H1 (cell line): Measurements from ENCODE around the gene PTPA. TPM values are rescaled to one million over a fixed set of nuclear protein-coding genes. Genes with fewer than 3 reads are reported as not detected.

Experiments used
- CTCF ChIA-PET: fragments of 300-600 bp; sonication (Branson Sonifier 250); formaldehyde crosslinking; loops from one replicate; lab custom pipeline; 2021; ENCODE audit not compliant: partially characterized antibody; lab: Charles Lee
- POLR2A ChIA-PET: fragments of 300-600 bp; sonication (Branson Sonifier 250); formaldehyde crosslinking; loops from one replicate; lab custom pipeline; 2021; ENCODE audit warnings: inconsistent platforms; ENCODE audit not compliant: partially characterized antibody; lab: Charles Lee
- DNase-seq, 2 experiments: peaks; one replicate each; pipeline versions ENCODE4 v3.0.0 to v3.0.0-alpha.2; 2010 to 2022; ENCODE audit warnings: low spot score in 2 of 2, low read depth in 1 of 2, mixed read lengths in 1 of 2
- FAIRE-seq: peaks from 2 replicates; lab custom pipeline; 2011; peaks lifted over from hg19 to GRCh38; lab: Jason Lieb, UNC
- H2AFZ ChIP-seq: 2 replicates; pipeline ENCODE4 v1.8.1; 2012; ENCODE audit warnings: low read length, inconsistent platforms
- H2AK5ac ChIP-seq: 2 replicates; pipeline ENCODE4 v1.6.1; 2013; ENCODE audit warnings: low read depth, low read length
- H2BK120ac ChIP-seq: replicated peaks from 2 replicates; pipeline ENCODE3; 2013; ENCODE audit warnings: low read depth, low read length, inconsistent platforms
- H2BK12ac ChIP-seq: 2 replicates; pipeline ENCODE4 v1.6.1; 2013; ENCODE audit warnings: low read depth, low read length
- H2BK15ac ChIP-seq: 2 replicates; pipeline ENCODE4 v1.6.1; 2013; ENCODE audit warnings: low read length
- H2BK20ac ChIP-seq: 2 replicates; pipeline ENCODE4 v1.6.1; 2013; ENCODE audit warnings: low read length
- H2BK5ac ChIP-seq: 2 replicates; pipeline ENCODE4 v1.6.1; 2013; ENCODE audit warnings: low read depth, low read length
- H3K14ac ChIP-seq: 2 replicates; pipeline ENCODE4 v1.6.1; 2013; ENCODE audit warnings: inconsistent platforms; ENCODE audit not compliant: insufficient read length
- H3K18ac ChIP-seq: 2 replicates; pipeline ENCODE4 v1.6.1; 2013; ENCODE audit warnings: low read length; ENCODE audit errors: extremely low read depth
- H3K23ac ChIP-seq: 2 replicates; pipeline ENCODE4 v1.6.1; 2013; ENCODE audit warnings: inconsistent platforms; ENCODE audit not compliant: insufficient read length
- H3K23me2 ChIP-seq: 2 replicates; pipeline ENCODE4 v1.6.1; 2013; ENCODE audit warnings: low read depth, low read length
- H3K27ac ChIP-seq: 2 replicates; pipeline ENCODE4 v1.6.1; 2011; ENCODE audit warnings: low read depth, low read length, inconsistent platforms
- H3K27me3 ChIP-seq, 4 experiments: replicated peaks in 1 of 4; 1 replicate in 1 of 4; 2 replicates in 3 of 4; pipeline versions ENCODE4 v1.6.1 to v1.8.1; 2011 to 2013; ENCODE audit warnings: low read length in 3 of 4, mild to moderate bottlenecking in 3 of 4, inconsistent platforms in 2 of 4, mixed read lengths in 2 of 4, moderate library complexity in 1 of 4; ENCODE audit not compliant: control insufficient read depth in 3 of 4, insufficient read depth in 3 of 4; ENCODE audit errors: extremely low read depth in 1 of 4
- H3K36me3 ChIP-seq, 4 experiments: 2 replicates each; pipeline versions ENCODE4 v1.6.1 to v1.8.1; 2011 to 2013; ENCODE audit warnings: mild to moderate bottlenecking in 4 of 4, low read length in 3 of 4, moderate library complexity in 2 of 4, control low read depth in 1 of 4, inconsistent platforms in 1 of 4; ENCODE audit not compliant: insufficient read depth in 4 of 4, control insufficient read depth in 2 of 4
- H3K4ac ChIP-seq: replicated peaks from 2 replicates; pipeline ENCODE3; 2013; ENCODE audit warnings: low read length, low read depth, mixed read lengths, inconsistent platforms; ENCODE audit not compliant: insufficient read length
- H3K4me1 ChIP-seq, 4 experiments: replicated peaks in 1 of 4; 1 replicate in 1 of 4; 2 replicates in 3 of 4; pipeline versions ENCODE4 v1.6.1 to v1.8.1; 2011 to 2013; ENCODE audit warnings: low read length in 3 of 4, inconsistent platforms in 2 of 4, mixed read lengths in 1 of 4; ENCODE audit not compliant: insufficient read depth in 4 of 4, control insufficient read depth in 3 of 4
- H3K4me2 ChIP-seq, 2 experiments: 2 replicates each; pipeline versions ENCODE4 v1.6.1 to v1.8.1; 2011 to 2013; ENCODE audit warnings: low read depth in 2 of 2, low read length in 2 of 2, control low read depth in 1 of 2, inconsistent platforms in 1 of 2, mild to moderate bottlenecking in 1 of 2; ENCODE audit not compliant: insufficient read depth in 1 of 2
- H3K4me3 ChIP-seq, 4 experiments: fragments of 200-600, 300-600 bp in 1 of 4; sonication (generic), shearing (Covaris generic), sonication (Bioruptor Twin) in 1 of 4; 2 replicates each; pipeline versions ENCODE4 v1.5.1 to v1.8.1; 2011 to 2016; ENCODE audit warnings: low read length in 4 of 4, low read depth in 3 of 4, control low read depth in 2 of 4, inconsistent platforms in 2 of 4, mild to moderate bottlenecking in 2 of 4, mixed read lengths in 1 of 4, moderate library complexity in 1 of 4; ENCODE audit not compliant: insufficient read depth in 2 of 4; ENCODE audit errors: extremely low read depth in 1 of 4
- H3K56ac ChIP-seq: replicated peaks from 2 replicates; pipeline ENCODE3; 2013; ENCODE audit warnings: low read depth, mild to moderate bottlenecking, mixed read lengths, low read length, inconsistent platforms; ENCODE audit not compliant: insufficient read length
- H3K79me1 ChIP-seq: 2 replicates; pipeline ENCODE4 v1.6.1; 2013; ENCODE audit warnings: low read depth, low read length, control low read depth
- H3K79me2 ChIP-seq, 2 experiments: 2 replicates each; pipeline versions ENCODE4 v1.6.1 to v1.8.1; 2012 to 2013; ENCODE audit warnings: low read length in 2 of 2, mild to moderate bottlenecking in 2 of 2, inconsistent platforms in 1 of 2; ENCODE audit not compliant: insufficient read depth in 2 of 2, control insufficient read depth in 1 of 2
- H3K9ac ChIP-seq, 4 experiments: replicated peaks in 1 of 4; 1 replicate in 1 of 4; 2 replicates in 3 of 4; pipeline versions ENCODE4 v1.6.1 to v1.8.1; 2011 to 2013; ENCODE audit warnings: low read depth in 3 of 4, low read length in 3 of 4, control low read depth in 2 of 4, mild to moderate bottlenecking in 2 of 4, moderate library complexity in 2 of 4, inconsistent platforms in 1 of 4; ENCODE audit errors: extremely low read depth in 1 of 4
- H3K9me3 ChIP-seq, 2 experiments: 2 replicates each; pipeline versions ENCODE4 v1.6.1 to v1.8.1; 2012 to 2013; ENCODE audit warnings: mild to moderate bottlenecking in 2 of 2, moderate library complexity in 2 of 2, control low read depth in 1 of 2, inconsistent platforms in 1 of 2, low read depth in 1 of 2, low read length in 1 of 2, mixed read lengths in 1 of 2; ENCODE audit not compliant: insufficient read depth in 2 of 2
- H4K20me1 ChIP-seq, 2 experiments: replicated peaks in 1 of 2; 2 replicates each; pipeline versions ENCODE3 to v1.8.1; 2011 to 2013; ENCODE audit warnings: inconsistent platforms in 2 of 2, low read length in 2 of 2, mild to moderate bottlenecking in 1 of 2; ENCODE audit not compliant: insufficient read depth in 2 of 2, control insufficient read depth in 1 of 2
- H4K5ac ChIP-seq: 2 replicates; pipeline ENCODE4 v1.6.1; 2013; ENCODE audit warnings: low read length, low read depth, mixed read lengths, inconsistent platforms; ENCODE audit not compliant: insufficient read length
- H4K8ac ChIP-seq: 2 replicates; pipeline ENCODE4 v1.8.0; 2013; ENCODE audit warnings: mild to moderate bottlenecking, moderate library complexity, low read length, inconsistent platforms; ENCODE audit not compliant: insufficient read depth; ENCODE audit errors: extremely low read depth
- H4K91ac ChIP-seq: replicated peaks from 2 replicates; pipeline ENCODE3; 2013; ENCODE audit warnings: low read length, mixed read lengths, inconsistent platforms; ENCODE audit not compliant: insufficient read length
- SP1 ChIP-seq: IDR thresholded peaks from 2 replicates; pipeline ENCODE4 v1.6.1; 2011; ENCODE audit warnings: low read depth, low read length
- TCF12 ChIP-seq: IDR thresholded peaks from 2 replicates; pipeline ENCODE4 v1.6.1; 2011; ENCODE audit warnings: low read depth, mild to moderate bottlenecking, low read length
- YY1 ChIP-seq: IDR thresholded peaks from 2 replicates; pipeline ENCODE4 v1.6.1; 2011; ENCODE audit warnings: low read depth, mild to moderate bottlenecking, low read length
- WGBS, 2 experiments: shearing (Covaris generic) in 1 of 2; methylation state at CpG; one replicate each; pipeline versions ENCODE4 v1.1.6 to v1.1.7; 2013 to 2015; ENCODE audit warnings: low lambda C conversion rate in 2 of 2, mixed read lengths in 2 of 2, inconsistent platforms in 1 of 2, low coverage in 1 of 2, missing lambda C conversion rate in 1 of 2; ENCODE audit not compliant: insufficient replicate concordance in 2 of 2, insufficient coverage in 1 of 2, insufficient read length in 1 of 2; ENCODE audit errors: extremely low coverage in 1 of 2, missing lambda C conversion rate in 1 of 2; 5-methylcytosine and 5-hydroxymethylcytosine counted together
- polyA plus RNA-seq, 7 experiments: library from polyadenylated mRNA; depleted of rRNA in 3 of 7; stranded (reverse) in 5 of 7; unstranded in 2 of 7; fragments of >200 nt in 5 of 7; fragments of 200-250 nt in 2 of 7; gene quantifications; 1 replicate in 5 of 7; 2 replicates in 1 of 7; 4 replicates in 1 of 7; pipeline versions ENCODE4 v1.2.1 to v1.2.3, GENCODE V29; 2011 to 2013; ENCODE audit warnings: missing spikeins in 2 of 7, mixed read lengths in 2 of 7
- total RNA-seq: library from RNA; stranded (reverse); fragmentation: NEBNext Ultra II Directional; extraction: Animal tissue kit (Norgen Biotek cat#: 25700); gene quantifications from 2 replicates; pipeline ENCODE4 v1.2.1, GENCODE V29; 2021

PTPA gene
- total and polyA plus RNA-seq, 2 of the 8 experiments (the other 6 are each of a cell fraction or from before 2014, with no cell fraction given): 114 to 145 TPM

GRCh38 chr9:129197978-129198318 lies 86.7 kb downstream of the PTPA start:
- Histone ChIP-seq H2BK5ac (0 out of 2 replicates have a peak overlapping the region, but pooled peaks have one; percentile 16), H3K4me3 (no peak overlapping the region), H3K23me2 (no peaks in the 10 kb centered on the region; the same call in 1 of the 2 replicates), H2AFZ (no peak overlapping the region), H3K56ac (no peak overlapping the region), H2BK20ac (no peak overlapping the region), H4K8ac (no peak overlapping the region), H3K36me3 (no peaks in the 10 kb centered on the region), H2BK12ac (no peak overlapping the region), H3K18ac (no peak overlapping the region), H3K27ac (no peak overlapping the region), H4K5ac (no peak overlapping the region), H3K4ac (no peak overlapping the region), H3K79me1 (no peaks in the 10 kb centered on the region), H2AK5ac (no peak overlapping the region), H3K9ac (no peak overlapping the region), H3K9me3 (no peaks in the 10 kb centered on the region; a peak in 1 of 4 replicates), H3K23ac (no peak overlapping the region), H3K4me1 (peaks cover 0 to 6% (median 3%) of the 10 kb centered on the region in 4 experiments; a peak in 5 of 7 replicates), H3K14ac (no peak overlapping the region), H4K20me1 (no peaks in the 10 kb centered on the region), H3K79me2 (no peaks in the 10 kb centered on the region), H3K27me3 (peaks cover 0 to 19% (median 13%) of the 10 kb centered on the region in 4 experiments; a peak in 4 of 7 replicates), H3K4me2 (no peak overlapping the region), H4K91ac (no peak overlapping the region), H2BK120ac (no peak overlapping the region), H2BK15ac (no peak overlapping the region)
- DNase-seq (no peak), FAIRE-seq (no peak)
- WGBS, 2 experiments: 67% methylated on average over 8 of the region's 8 CpGs; no CpG with 5 or more reads in 1 of the 2 experiments
- TF ChIP-seq YY1: no peak
- no peak for TF ChIP-seq SP1
- no peak for TF ChIP-seq TCF12
- POLR2A ChIA-PET: interaction anchor here (0.6 to 2.1 kb wide), 4 partner anchors 11 to 117 kb away, joined by 3 to 9 read pairs (median 5); partner anchors contain the start of genes DOLPP1 and IER5L
- CTCF ChIA-PET: interaction anchor here (0.8 to 2.1 kb wide), 8 partner anchors 14 to 66 kb away, joined by 3 to 12 read pairs (median 4); no protein-coding TSS in a partner anchor

Other genes with a start within 250 kb of the PTPA start
- 28.5 and 30.4 TPM in 2 replicates for gene KYAT1, start 229.5 kb upstream of the PTPA start, total RNA-seq
- gene KYAT1, start 229.5 kb upstream of the PTPA start, polyA plus RNA-seq (2011; rRNA removed): 42.2 and 56.6 TPM in 2 replicates
- gene LRRC8A, start 229.3 kb upstream of the PTPA start, total RNA-seq: 103 and 106 TPM in 2 replicates
- 111 and 114 TPM in 2 replicates for gene LRRC8A, start 229.3 kb upstream of the PTPA start, polyA plus RNA-seq (2011; rRNA removed)
- 14.1 and 18.1 TPM in 2 replicates for gene PHYHD1, start 190.4 kb upstream of the PTPA start, total RNA-seq
- 25.6 and 33.2 TPM in 2 replicates for gene PHYHD1, start 190.4 kb upstream of the PTPA start, polyA plus RNA-seq (2011; rRNA removed)
- gene DOLK, start 163.8 kb upstream of the PTPA start, total RNA-seq: 17.2 and 18.8 TPM in 2 replicates
- gene DOLK, start 163.8 kb upstream of the PTPA start, polyA plus RNA-seq (2011; rRNA removed): 39.1 and 44.3 TPM in 2 replicates
- gene NUP188, start 163.7 kb upstream of the PTPA start, total RNA-seq: 95.0 and 111 TPM in 2 replicates
- gene NUP188, start 163.7 kb upstream of the PTPA start, polyA plus RNA-seq (2011; rRNA removed): 90.1 and 107 TPM in 2 replicates
- 52.7 and 54.9 TPM in 2 replicates for gene SH3GLB2, start 83.1 kb upstream of the PTPA start, total RNA-seq
- gene SH3GLB2, start 83.1 kb upstream of the PTPA start, polyA plus RNA-seq (2011; rRNA removed): 79.9 and 95.9 TPM in 2 replicates
- gene MIGA2, start 74.8 kb upstream of the PTPA start, total RNA-seq: 30.9 and 39.0 TPM in 2 replicates
- gene MIGA2, start 74.8 kb upstream of the PTPA start, polyA plus RNA-seq (2011; rRNA removed): 24.6 and 36.6 TPM in 2 replicates
- 36.0 and 38.8 TPM in 2 replicates for gene DOLPP1, start 30.3 kb upstream of the PTPA start, total RNA-seq
- gene DOLPP1, start 30.3 kb upstream of the PTPA start, polyA plus RNA-seq (2011; rRNA removed): 45.3 and 56.0 TPM in 2 replicates
- gene CRAT, start 622 bp upstream of the PTPA start, total RNA-seq: 7.2 and 8.2 TPM in 2 replicates
- gene CRAT, start 622 bp upstream of the PTPA start, polyA plus RNA-seq (2011; rRNA removed): 17.3 and 25.5 TPM in 2 replicates
- gene IER5L, start 66.8 kb downstream of the PTPA start, total RNA-seq: 1.0 and 1.2 TPM in 2 replicates
- gene IER5L, start 66.8 kb downstream of the PTPA start, polyA plus RNA-seq (2011; rRNA removed): 0.65 and 0.96 TPM in 2 replicates